NT2/D1 (cell line): ENCODE measurements around the gene DNAJC16.

Source experiments
- DNase-seq: peaks from one replicate; pipeline ENCODE4 v3.0.0-alpha.2; 2011; ENCODE audit warnings: low read depth, low spot score
- H3K27me3 ChIP-seq: 2 replicates; pipeline ENCODE4 v1.6.0; 2011; ENCODE audit warnings: mild to moderate bottlenecking; ENCODE audit not compliant: insufficient read length, insufficient read depth
- H3K36me3 ChIP-seq: 2 replicates; pipeline ENCODE4 v1.6.1; 2011; ENCODE audit warnings: mild to moderate bottlenecking, low read length, mixed read lengths; ENCODE audit not compliant: insufficient read depth, insufficient read length
- H3K4me1 ChIP-seq: 2 replicates; pipeline ENCODE4 v1.5.1; 2011; ENCODE audit not compliant: insufficient read depth, insufficient read length
- H3K4me3 ChIP-seq: 2 replicates; pipeline ENCODE4 v1.5.1; 2011; ENCODE audit warnings: low read depth; ENCODE audit not compliant: insufficient read length
- H3K9ac ChIP-seq: 2 replicates; pipeline ENCODE4 v1.6.0; 2011; ENCODE audit warnings: low read depth; ENCODE audit not compliant: insufficient read length
- H3K9me3 ChIP-seq: 2 replicates; pipeline ENCODE4 v1.5.1; 2011; ENCODE audit warnings: mild to moderate bottlenecking, low read length; ENCODE audit not compliant: insufficient read depth
- SUZ12 ChIP-seq: IDR thresholded peaks from 2 replicates; pipeline ENCODE4 v1.6.1; 2011; ENCODE audit not compliant: insufficient read length, insufficient read depth; ENCODE audit errors: extremely low read depth
- YY1 ChIP-seq: IDR thresholded peaks from 2 replicates; pipeline ENCODE4 v1.6.1; 2011; ENCODE audit not compliant: insufficient read length, insufficient read depth
- ZNF274 ChIP-seq: IDR thresholded peaks from 2 replicates; pipeline ENCODE4 v1.6.1; 2011; ENCODE audit warnings: mild to moderate bottlenecking, low read depth, low read length

The DNAJC16 gene

GRCh38 chr1:15543589-15544568, 17.2 kb downstream of the DNAJC16 start:
- peaks cover 84% of the 10 kb centered on the region for H3K36me3 ChIP-seq
- no peak for DNase-seq
- no peaks in the 10 kb centered on the region for H3K27me3 ChIP-seq
- no peak overlapping the region for H3K4me3 ChIP-seq
- H3K4me1 ChIP-seq: no peaks in the 10 kb centered on the region
- no peaks in the 10 kb centered on the region for H3K9me3 ChIP-seq
- H3K9ac ChIP-seq: no peak overlapping the region
- no peak for TF ChIP-seq YY1
- no peak for TF ChIP-seq ZNF274
- TF ChIP-seq SUZ12: no peak

DNA sequence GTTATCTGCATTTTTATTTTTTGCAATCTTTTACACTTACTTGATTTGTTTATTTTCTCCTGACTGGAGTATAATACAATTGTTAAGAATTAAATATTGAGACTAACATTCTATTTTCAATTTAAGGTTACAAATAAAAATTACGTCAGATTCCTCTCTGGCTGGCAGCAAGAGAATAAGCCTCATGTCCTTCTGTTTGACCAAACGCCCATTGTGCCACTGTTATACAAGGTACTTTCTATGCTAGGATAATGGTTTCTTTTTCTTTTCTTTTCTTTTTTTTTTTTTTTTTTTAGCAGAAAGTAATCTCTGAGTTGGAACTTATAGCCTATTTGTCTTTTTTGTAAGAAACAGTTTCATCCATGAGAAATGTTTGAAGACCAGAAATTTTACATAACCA, 20.0 kb downstream of the DNAJC16 start:
- H3K27me3 ChIP-seq: no peaks in the 10 kb centered on the region
- TF ChIP-seq YY1 (no peak), ZNF274 (no peak), SUZ12 (no peak)
- peaks cover 72% of the 10 kb centered on the region for H3K36me3 ChIP-seq
- no peak overlapping the region for H3K4me3 ChIP-seq
- H3K4me1 ChIP-seq: no peaks in the 10 kb centered on the region
- DNase-seq: no peak
- no peak overlapping the region for H3K9ac ChIP-seq
- H3K9me3 ChIP-seq: no peaks in the 10 kb centered on the region

DNA sequence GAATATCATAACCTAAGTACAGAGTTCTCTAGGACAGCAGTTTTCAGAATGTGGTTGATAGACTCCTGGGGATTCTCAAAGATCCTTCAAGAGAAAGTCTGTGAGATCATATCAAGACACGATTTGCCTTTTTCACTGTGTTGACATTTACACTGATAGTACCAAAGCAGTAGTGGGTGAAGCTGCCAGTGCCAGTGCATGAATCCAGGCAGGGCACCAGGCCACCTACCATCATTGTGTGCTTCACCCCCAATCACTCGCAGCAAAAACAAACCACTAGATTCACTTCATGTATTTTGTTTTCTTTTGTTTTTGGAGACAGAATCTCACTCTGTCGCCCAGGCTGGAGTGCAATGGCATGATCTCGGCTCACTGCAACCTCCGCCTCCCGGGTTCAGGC, 23.9 kb downstream of the DNAJC16 start:
- H3K9me3 ChIP-seq: no peaks in the 10 kb centered on the region
- H3K4me3 ChIP-seq: no peak overlapping the region
- H3K9ac ChIP-seq: no peak overlapping the region
- H3K36me3 ChIP-seq: peaks cover 40% of the 10 kb centered on the region
- DNase-seq: no peak
- no peak for TF ChIP-seq ZNF274
- no peak for TF ChIP-seq SUZ12
- no peak for TF ChIP-seq YY1
- H3K27me3 ChIP-seq: no peaks in the 10 kb centered on the region
- H3K4me1 ChIP-seq: no peaks in the 10 kb centered on the region

DNA sequence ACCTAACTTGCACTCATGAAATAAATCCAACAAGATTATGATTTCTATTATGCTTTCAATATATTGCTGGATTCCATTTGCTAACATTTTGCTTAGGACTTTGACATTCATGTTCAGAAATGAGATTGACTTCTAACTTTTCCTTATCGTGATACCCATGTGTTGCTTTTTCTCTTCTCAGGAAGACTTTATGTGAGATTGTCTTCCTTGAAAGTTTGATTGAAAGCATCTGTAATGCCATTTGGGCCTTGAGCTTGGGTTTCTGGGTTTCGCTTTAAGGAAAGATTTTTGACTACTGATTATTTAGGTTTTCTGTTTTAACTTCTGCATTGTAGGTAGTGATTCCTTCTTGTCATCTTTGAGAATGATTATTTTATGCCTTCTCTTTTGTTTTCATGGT, 30.4 kb downstream of the DNAJC16 start:
- Histone ChIP-seq H3K4me1 (no peaks in the 10 kb centered on the region), H3K27me3 (no peaks in the 10 kb centered on the region), H3K9me3 (no peaks in the 10 kb centered on the region), H3K9ac (no peak overlapping the region), H3K4me3 (no peak overlapping the region), H3K36me3 (peaks cover 24% of the 10 kb centered on the region)
- DNase-seq: no peak
- no peak for TF ChIP-seq ZNF274
- TF ChIP-seq SUZ12: no peak
- no peak for TF ChIP-seq YY1

DNA sequence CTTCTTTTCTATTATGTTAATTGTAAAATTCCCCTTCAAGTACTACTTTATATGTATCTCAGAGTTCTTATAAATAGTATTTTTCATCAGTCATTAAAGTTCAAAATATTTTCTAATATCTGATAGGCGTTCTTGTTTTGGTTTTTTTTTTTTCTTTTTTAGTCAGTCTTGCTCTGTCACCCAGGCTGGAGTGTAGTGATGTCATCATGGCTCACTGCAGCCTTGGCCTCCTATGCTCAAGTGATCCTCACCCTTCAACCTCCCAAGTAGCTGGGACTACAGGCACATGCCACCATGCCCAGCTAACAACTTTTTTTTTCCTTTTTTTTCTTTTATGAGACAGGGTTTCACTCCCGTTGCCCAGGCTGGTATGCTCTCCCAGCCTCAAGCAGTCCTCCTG, 30.9 kb downstream of the DNAJC16 start:
- Histone ChIP-seq H3K9me3 (no peaks in the 10 kb centered on the region), H3K9ac (no peak overlapping the region), H3K4me3 (no peak overlapping the region), H3K27me3 (no peaks in the 10 kb centered on the region), H3K4me1 (no peaks in the 10 kb centered on the region), H3K36me3 (peaks cover 30% of the 10 kb centered on the region)
- DNase-seq: no peak
- TF ChIP-seq YY1: no peak
- TF ChIP-seq SUZ12: no peak
- no peak for TF ChIP-seq ZNF274

- H3K4me3 ChIP-seq: no peak overlapping the region
- no peak for TF ChIP-seq YY1
- no peak for TF ChIP-seq SUZ12
- TF ChIP-seq ZNF274: no peak
- H3K27me3 ChIP-seq: no peaks in the 10 kb centered on the region
- no peaks in the 10 kb centered on the region for H3K4me1 ChIP-seq
- no peaks in the 10 kb centered on the region for H3K9me3 ChIP-seq
- H3K36me3 ChIP-seq: peaks cover 35% of the 10 kb centered on the region
- no peak overlapping the region for H3K9ac ChIP-seq
- DNase-seq: no peak
Measured at GRCh38 chr1:15558516-15558915, 31.9 kb downstream of the DNAJC16 start.

GRCh38 chr1:15559189-15559810, 32.7 kb downstream of the DNAJC16 start:
- Histone ChIP-seq H3K27me3 (no peaks in the 10 kb centered on the region), H3K36me3 (peaks cover 40% of the 10 kb centered on the region), H3K4me1 (no peaks in the 10 kb centered on the region), H3K9me3 (no peaks in the 10 kb centered on the region), H3K9ac (no peak overlapping the region), H3K4me3 (no peak overlapping the region)
- no peak for TF ChIP-seq SUZ12
- no peak for TF ChIP-seq YY1
- no peak for TF ChIP-seq ZNF274
- DNase-seq: no peak
